Measurements from ENCODE around the gene RPS19BP1.
"Not testable (repeated sequence)": the region's sequence is repeated elsewhere in the genome, so short reads cannot be mapped to it uniquely, and the experiment has no call there.

RPS19BP1 gene

GRCh38 chr22:39513791-39514190, 18.8 kb downstream of the RPS19BP1 start:
- DNase-seq (ENCODE audit: low read depth): no peak

GRCh38 chr22:39512026-39512425, 20.5 kb downstream of the RPS19BP1 start:
- no peak for DNase-seq (ENCODE audit: low read depth)

GRCh38 chr22:39511226-39511625, 21.3 kb downstream of the RPS19BP1 start:
- no peak for DNase-seq (ENCODE audit: low read depth)

- DNase-seq (ENCODE audit: low read depth): no peak
Observed at GRCh38 chr22:39510529-39511149, 21.9 kb downstream of the RPS19BP1 start.

- DNase-seq (ENCODE audit: low read depth): no peak
Observed at GRCh38 chr22:39508393-39508792, 24.2 kb downstream of the RPS19BP1 start.

GRCh38 chr22:39507021-39507420, 25.5 kb downstream of the RPS19BP1 start:
- not testable (repeated sequence) for DNase-seq (ENCODE audit: low read depth)

GRCh38 chr22:39504071-39504470, 28.5 kb downstream of the RPS19BP1 start:
- DNase-seq (ENCODE audit: low read depth): no peak

GRCh38 chr22:39503630-39504029, 28.9 kb downstream of the RPS19BP1 start:
- DNase-seq (ENCODE audit: low read depth): no peak

GRCh38 chr22:39502789-39503409, 29.6 kb downstream of the RPS19BP1 start:
- no peak for DNase-seq (ENCODE audit: low read depth)

GRCh38 chr22:39502109-39502788, 30.3 kb downstream of the RPS19BP1 start, which contains the start of gene MIEF1:
MIEF1 (plus strand) TSS chr22:39502290; CDS start chr22:39511295, 9,005 bp downstream.
- peak; percentile 89 for DNase-seq (ENCODE audit: low read depth)

GRCh38 chr22:39501644-39502108, 30.9 kb downstream of the RPS19BP1 start:
- no peak for DNase-seq (ENCODE audit: low read depth)

- no peak for DNase-seq (ENCODE audit: low read depth)
Observed at GRCh38 chr22:39500101-39500500, 32.4 kb downstream of the RPS19BP1 start.

GRCh38 chr22:39498802-39499201, 33.7 kb downstream of the RPS19BP1 start:
- no peak for DNase-seq (ENCODE audit: low read depth)

GRCh38 chr22:39498368-39498767, 34.2 kb downstream of the RPS19BP1 start:
- DNase-seq (ENCODE audit: low read depth): no peak

- no peak for DNase-seq (ENCODE audit: low read depth)
Observed at GRCh38 chr22:39497429-39497828, 35.1 kb downstream of the RPS19BP1 start.

- no peak for DNase-seq (ENCODE audit: low read depth)
Observed at GRCh38 chr22:39496131-39496838, 36.3 kb downstream of the RPS19BP1 start.

GRCh38 chr22:39494471-39495120, 38.0 kb downstream of the RPS19BP1 start:
- DNase-seq (ENCODE audit: low read depth): no peak

- peak; percentile 79 for DNase-seq (ENCODE audit: low read depth)
Observed at GRCh38 chr22:39493759-39494158, 38.8 kb downstream of the RPS19BP1 start.

- DNase-seq (ENCODE audit: low read depth): no peak
Observed at GRCh38 chr22:39492186-39492585, 40.4 kb downstream of the RPS19BP1 start.

GRCh38 chr22:39491696-39492095, 40.9 kb downstream of the RPS19BP1 start:
- DNase-seq (ENCODE audit: low read depth): no peak

GRCh38 chr22:39490966-39491680, 41.4 kb downstream of the RPS19BP1 start:
- DNase-seq (ENCODE audit: low read depth): no peak
